HG02884 (cell line): ENCODE results near the gene EFHD1.
"Not testable (repeated sequence)": the region's sequence is repeated elsewhere in the genome, so short reads cannot be mapped to it uniquely, and the experiment has no call there.

Source experiments
- ATAC-seq: cut with Tn5 transposase; IDR thresholded peaks from one replicate; pipeline ENCODE4 v1.9.1; 2021; ENCODE audit warnings: mild to moderate bottlenecking, moderate library complexity; ENCODE audit not compliant: unreplicated experiment

EFHD1 gene

GRCh38 chr2:232688201-232688600 is 54.8 kb downstream of the EFHD1 start:
- no peak for ATAC-seq

- no peak for ATAC-seq
Observed at GRCh38 chr2:232689152-232689910, 55.9 kb downstream of the EFHD1 start.

GRCh38 chr2:232691117-232691516 is 57.7 kb downstream of the EFHD1 start:
- ATAC-seq, result not testable (repeated sequence)

- ATAC-seq, result no peak
Observed at GRCh38 chr2:232693344-232693743, 59.9 kb downstream of the EFHD1 start.

- ATAC-seq, result no peak
Observed at GRCh38 chr2:232696609-232697058, 63.2 kb downstream of the EFHD1 start.

GRCh38 chr2:232697059-232697806 is 63.8 kb downstream of the EFHD1 start, which contains the start of gene GIGYF2:
TSS of gene GIGYF2 (plus strand) at chr2:232697331. CDS start at chr2:232735198, 37,867 bp downstream.
- peak; percentile 76 for ATAC-seq

GRCh38 chr2:232697807-232698110 is 64.4 kb downstream of the EFHD1 start:
- ATAC-seq, result no peak

GRCh38 chr2:232698556-232699091 is 65.2 kb downstream of the EFHD1 start:
- no peak for ATAC-seq

- no peak for ATAC-seq
Observed at GRCh38 chr2:232699110-232699509, 65.7 kb downstream of the EFHD1 start.

- ATAC-seq, result no peak
Observed at GRCh38 chr2:232700154-232700553, 66.8 kb downstream of the EFHD1 start.

- no peak for ATAC-seq
Observed at GRCh38 chr2:232707076-232707475, 73.7 kb downstream of the EFHD1 start.

- no peak for ATAC-seq
Observed at GRCh38 chr2:232713505-232713904, 80.1 kb downstream of the EFHD1 start.

GRCh38 chr2:232714969-232715368 is 81.6 kb downstream of the EFHD1 start:
- no peak for ATAC-seq

- not testable (repeated sequence) for ATAC-seq
Observed at GRCh38 chr2:232720056-232720455, 86.7 kb downstream of the EFHD1 start.

- ATAC-seq, result no peak
Observed at GRCh38 chr2:232721261-232721660, 87.9 kb downstream of the EFHD1 start.

- no peak for ATAC-seq
Observed at GRCh38 chr2:232721882-232722281, 88.5 kb downstream of the EFHD1 start.

- ATAC-seq, result no peak
Observed at GRCh38 chr2:232723027-232723426, 89.6 kb downstream of the EFHD1 start.

- ATAC-seq, result no peak
Observed at GRCh38 chr2:232728785-232729184, 95.4 kb downstream of the EFHD1 start.

GRCh38 chr2:232731470-232731869 is 98.1 kb downstream of the EFHD1 start:
- ATAC-seq, result no peak
